ENCODE measurements around the gene TOX2. TPM values are rescaled to one million over a fixed set of nuclear protein-coding genes. Genes with fewer than 3 reads are reported as not detected.

Gene TOX2
- total and polyA plus RNA-seq, 2 of the 8 experiments (the other 6 are each of a cell fraction or from before 2014, with no cell fraction given) = 1.8 to 3.4 TPM

- no peak for TF ChIP-seq CHD7 (IDR thresholded peaks at IDR 0.05; ENCODE audit: insufficient replicate concordance, low read length)
- TF ChIP-seq POU5F1 (IDR thresholded peaks at IDR 0.05; ENCODE audit: low read depth, low read length) = no peak
- no peak for TF ChIP-seq USF2 (IDR thresholded peaks at IDR 0.05; ENCODE audit: low read length)
- no peak for TF ChIP-seq SIRT6 (IDR thresholded peaks at IDR 0.05; ENCODE audit: low read length)
- no peak for TF ChIP-seq ATF2 (IDR thresholded peaks at IDR 0.05; ENCODE audit: low read length)
- TF ChIP-seq TEAD4 (IDR thresholded peaks at IDR 0.05; ENCODE audit: low read depth, low read length) = no peak
- TF ChIP-seq HDAC6 (IDR thresholded peaks at IDR 0.05; ENCODE audit: low read depth, low read length) = no peak
Measured at GRCh38 chr20:43945391-43946205, 30.9 kb downstream of the TOX2 start (continued).

All from H1 (cell line).